Stimulated activated effector memory CD8-positive, alpha-beta T cell treated with anti-CD3 and anti-CD28 coated beads, Interleukin-12 subunit alpha, Interleukin-12 subunit beta, amount 100 ng/mL, for 72 hours (primary cell): Measurements from ENCODE around the gene RABGAP1L.
"Not testable (repeated sequence)": the region's sequence is repeated elsewhere in the genome, so short reads cannot be mapped to it uniquely, and the experiment has no call there.

Experiments
- ATAC-seq: fragments of 150-1000 bp; cut with Tn5 transposase; 2 replicates; pipeline ENCODE4 v1.10.0; 2021
- DNase-seq, 2 donors: peaks; one replicate each; pipeline ENCODE4 v3.0.0; 2021 to 2022; ENCODE audit warnings: low spot score in 2 of 2
- H3K27ac Mint-ChIP-seq: one replicate; pipeline ENCODE4 v1.8.0; 2022; ENCODE audit warnings: mild to moderate bottlenecking, mixed read lengths
- H3K36me3 Mint-ChIP-seq: one replicate; pipeline ENCODE4 v1.8.0; 2022; ENCODE audit warnings: mild to moderate bottlenecking, mixed read lengths
- H3K4me1 Mint-ChIP-seq: one replicate; pipeline ENCODE4 v1.8.0; 2022; ENCODE audit warnings: mixed read lengths
- H3K4me3 Mint-ChIP-seq: one replicate; pipeline ENCODE4 v1.8.0; 2022; ENCODE audit warnings: mild to moderate bottlenecking, mixed read lengths
- H3K9me3 Mint-ChIP-seq: one replicate; pipeline ENCODE4 v1.8.0; 2022; ENCODE audit warnings: mixed read lengths

The RABGAP1L gene

DNA sequence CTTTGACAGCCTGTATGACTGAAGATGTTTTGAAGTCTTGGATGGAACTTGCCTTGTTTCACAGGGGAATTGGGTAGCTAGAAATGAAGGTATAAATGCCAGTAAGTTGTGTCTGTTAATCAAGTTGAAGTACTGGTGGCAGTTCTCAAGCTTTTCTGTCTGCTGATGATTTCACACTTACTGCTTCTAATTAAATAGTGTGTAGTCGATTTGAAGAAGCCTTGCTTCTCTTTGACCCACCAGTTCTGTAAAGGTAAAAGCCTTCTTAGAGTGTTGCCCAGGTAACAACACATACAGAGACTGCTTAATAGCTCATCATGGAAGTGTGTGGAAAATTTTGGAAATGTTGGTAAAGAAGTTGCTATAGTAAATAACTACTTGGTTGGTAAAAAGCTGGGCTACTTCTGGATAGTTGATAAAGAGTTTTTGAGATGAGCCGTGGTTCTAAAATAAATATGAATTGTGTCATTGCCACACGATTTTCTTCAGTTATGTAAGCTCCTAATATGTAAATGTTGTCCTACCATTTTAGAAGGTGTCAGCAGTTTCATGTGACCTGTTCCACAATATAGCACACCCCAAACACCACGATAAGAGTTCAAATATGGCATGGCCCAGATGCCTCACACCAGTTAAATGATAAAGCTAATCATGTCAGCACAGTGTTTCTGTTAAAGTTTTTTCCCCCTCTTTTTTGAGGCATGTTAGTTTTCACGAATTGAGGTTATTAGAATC, 7.4 kb downstream of the RABGAP1L start:
- peak overlapping the region; percentile 18 for H3K4me3 Mint-ChIP-seq
- peak; percentile 32 for ATAC-seq
- no peaks in the 10 kb centered on the region for H3K9me3 Mint-ChIP-seq
- peaks cover 70% of the 10 kb centered on the region for H3K4me1 Mint-ChIP-seq
- H3K27ac Mint-ChIP-seq, result peak overlapping the region; percentile 74
- no peak for DNase-seq
- peaks cover 18% of the 10 kb centered on the region for H3K36me3 Mint-ChIP-seq

- H3K4me1 Mint-ChIP-seq, result peaks cover 70% of the 10 kb centered on the region
- H3K4me3 Mint-ChIP-seq, result peak overlapping the region; percentile 18
- H3K36me3 Mint-ChIP-seq, result peaks cover 18% of the 10 kb centered on the region
- peak overlapping the region; percentile 24 for H3K27ac Mint-ChIP-seq
- DNase-seq, result no peak
- no peaks in the 10 kb centered on the region for H3K9me3 Mint-ChIP-seq
- peak; percentile 65 for ATAC-seq
Measured at GRCh38 chr1:174167265-174167803, 8.0 kb downstream of the RABGAP1L start.

GRCh38 chr1:174169342-174169741, 10.0 kb downstream of the RABGAP1L start:
- Mint-ChIP-seq H3K36me3 (peaks cover 18% of the 10 kb centered on the region), H3K9me3 (no peaks in the 10 kb centered on the region), H3K4me3 (no peak overlapping the region), H3K4me1 (peaks cover 70% of the 10 kb centered on the region), H3K27ac (peak overlapping the region; percentile 45)
- DNase-seq (no peak), ATAC-seq (no peak)

GRCh38 chr1:174171073-174171472, 11.8 kb downstream of the RABGAP1L start:
- H3K36me3 Mint-ChIP-seq, result peaks cover 5% of the 10 kb centered on the region
- no peak overlapping the region for H3K4me3 Mint-ChIP-seq
- ATAC-seq (no peak), DNase-seq (no peak)
- H3K27ac Mint-ChIP-seq, result no peak overlapping the region
- H3K9me3 Mint-ChIP-seq, result no peaks in the 10 kb centered on the region
- peaks cover 59% of the 10 kb centered on the region for H3K4me1 Mint-ChIP-seq

GRCh38 chr1:174174461-174175329, 15.4 kb downstream of the RABGAP1L start:
- Mint-ChIP-seq H3K9me3 (no peaks in the 10 kb centered on the region), H3K27ac (no peak overlapping the region), H3K4me1 (peaks cover 53% of the 10 kb centered on the region), H3K4me3 (peak overlapping the region; percentile 16), H3K36me3 (peaks cover 12% of the 10 kb centered on the region)
- DNase-seq, result peak in 1 of 2 donors; percentile 70
- ATAC-seq, result peak; percentile 99

- ATAC-seq, H3K27ac Mint-ChIP-seq, H3K9me3 Mint-ChIP-seq, DNase-seq, H3K4me3 Mint-ChIP-seq, H3K36me3 Mint-ChIP-seq: not testable (repeated sequence)
- peaks cover 40% of the 10 kb centered on the region for H3K4me1 Mint-ChIP-seq
Measured at GRCh38 chr1:174178459-174178858, 19.1 kb downstream of the RABGAP1L start.

GRCh38 chr1:174189428-174190062, 30.2 kb downstream of the RABGAP1L start:
- H3K27ac Mint-ChIP-seq, result peak overlapping the region; percentile 44
- H3K36me3 Mint-ChIP-seq, result peaks cover 6% of the 10 kb centered on the region
- peaks cover 41% of the 10 kb centered on the region for H3K4me1 Mint-ChIP-seq
- ATAC-seq, result peak; percentile 44
- H3K9me3 Mint-ChIP-seq, result peaks cover 3% of the 10 kb centered on the region
- DNase-seq, result no peak
- no peak overlapping the region for H3K4me3 Mint-ChIP-seq

DNA sequence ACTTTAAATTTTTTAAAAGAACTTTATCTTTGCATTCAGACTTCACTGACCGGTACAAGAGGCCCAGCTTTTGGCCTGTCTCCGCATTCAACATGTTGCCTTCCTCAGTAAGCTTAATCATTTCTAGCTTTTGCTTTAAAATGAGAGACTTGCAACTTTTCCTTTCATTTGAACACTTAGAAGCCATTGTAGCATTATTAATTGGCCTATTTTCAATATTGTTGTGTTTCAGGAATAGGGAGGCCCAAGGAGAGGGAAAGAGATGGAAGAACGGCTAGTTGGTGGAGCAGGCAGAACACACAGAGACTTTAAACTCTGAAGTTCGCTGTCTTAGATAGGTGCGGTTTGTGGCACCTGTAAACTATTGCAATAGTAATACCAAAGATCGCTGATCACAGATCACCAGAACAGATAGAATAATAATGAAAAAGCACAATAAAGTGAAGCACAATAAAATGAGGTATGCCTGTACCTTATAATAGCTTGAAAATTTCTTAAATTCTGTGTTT, 31.4 kb downstream of the RABGAP1L start:
- H3K36me3 Mint-ChIP-seq, result peaks cover 6% of the 10 kb centered on the region
- DNase-seq (no peak), ATAC-seq (no peak)
- peaks cover 3% of the 10 kb centered on the region for H3K9me3 Mint-ChIP-seq
- peak overlapping the region; percentile 76 for H3K27ac Mint-ChIP-seq
- H3K4me1 Mint-ChIP-seq, result peaks cover 44% of the 10 kb centered on the region
- peak overlapping the region; percentile 26 for H3K4me3 Mint-ChIP-seq

GRCh38 chr1:174191349-174191862, 32.1 kb downstream of the RABGAP1L start:
- Mint-ChIP-seq H3K4me1 (peaks cover 51% of the 10 kb centered on the region), H3K36me3 (peaks cover 6% of the 10 kb centered on the region), H3K9me3 (peaks cover 3% of the 10 kb centered on the region), H3K4me3 (no peak overlapping the region), H3K27ac (peak overlapping the region; percentile 76)
- DNase-seq, result no peak
- peak; percentile 80 for ATAC-seq

GRCh38 chr1:174194461-174194860, 35.1 kb downstream of the RABGAP1L start:
- DNase-seq, result no peak
- no peaks in the 10 kb centered on the region for H3K9me3 Mint-ChIP-seq
- peaks cover 4% of the 10 kb centered on the region for H3K36me3 Mint-ChIP-seq
- no peak for ATAC-seq
- H3K27ac Mint-ChIP-seq, result no peak overlapping the region
- no peak overlapping the region for H3K4me3 Mint-ChIP-seq
- peaks cover 49% of the 10 kb centered on the region for H3K4me1 Mint-ChIP-seq

GRCh38 chr1:174197088-174197487, 37.8 kb downstream of the RABGAP1L start:
- Mint-ChIP-seq H3K27ac (no peak overlapping the region), H3K4me3 (no peak overlapping the region), H3K4me1 (peaks cover 30% of the 10 kb centered on the region), H3K36me3 (peaks cover 9% of the 10 kb centered on the region), H3K9me3 (no peaks in the 10 kb centered on the region)
- ATAC-seq, result no peak
- no peak for DNase-seq

- DNase-seq, result no peak
- H3K36me3 Mint-ChIP-seq, result peaks cover 9% of the 10 kb centered on the region
- no peaks in the 10 kb centered on the region for H3K9me3 Mint-ChIP-seq
- no peak overlapping the region for H3K27ac Mint-ChIP-seq
- peaks cover 26% of the 10 kb centered on the region for H3K4me1 Mint-ChIP-seq
- no peak overlapping the region for H3K4me3 Mint-ChIP-seq
- no peak for ATAC-seq
Measured at GRCh38 chr1:174197547-174197946, 38.2 kb downstream of the RABGAP1L start.

DNA sequence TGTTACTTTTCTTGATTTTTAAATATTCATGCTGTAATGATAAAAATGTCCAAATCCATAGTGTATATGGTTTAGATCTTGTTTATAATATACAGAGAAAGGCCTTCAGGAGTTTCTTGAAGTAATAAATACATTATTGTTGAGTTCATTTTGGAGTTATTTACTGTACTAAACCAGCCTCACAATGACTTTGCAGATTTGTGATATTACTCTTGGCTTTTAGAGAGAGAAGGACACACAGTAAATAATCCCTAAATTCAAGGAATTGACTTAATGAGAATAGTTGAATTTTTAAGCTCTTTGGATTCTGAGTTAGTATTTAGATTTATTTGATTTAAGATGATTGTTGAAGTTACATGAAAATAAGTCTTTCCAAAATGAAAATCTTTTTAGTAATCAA, 38.9 kb downstream of the RABGAP1L start:
- Mint-ChIP-seq H3K4me3 (no peak overlapping the region), H3K4me1 (peaks cover 31% of the 10 kb centered on the region), H3K36me3 (peaks cover 9% of the 10 kb centered on the region), H3K27ac (no peak overlapping the region), H3K9me3 (no peaks in the 10 kb centered on the region)
- DNase-seq, result no peak
- ATAC-seq, result no peak

DNA sequence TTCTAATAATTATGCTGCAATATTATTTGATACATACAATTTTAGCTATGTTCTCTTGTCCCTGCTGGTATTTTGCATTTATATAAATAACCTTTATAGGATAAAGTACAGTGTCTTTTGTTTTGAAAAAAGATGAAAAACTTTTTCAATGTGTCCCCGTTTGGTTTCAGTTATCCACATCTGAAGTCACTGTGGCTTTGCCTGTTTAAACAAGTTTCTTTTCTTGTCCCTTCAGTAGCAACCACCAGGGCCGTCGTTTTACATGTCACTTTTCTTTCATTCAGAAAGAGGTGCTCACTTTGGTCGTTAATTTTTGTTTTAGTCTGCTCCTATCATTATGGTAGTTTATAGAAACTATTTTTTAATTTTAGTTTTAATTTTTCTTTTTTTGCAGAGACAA, 41.4 kb downstream of the RABGAP1L start:
- ATAC-seq (no peak), DNase-seq (no peak)
- no peak overlapping the region for H3K4me3 Mint-ChIP-seq
- H3K27ac Mint-ChIP-seq, result no peak overlapping the region
- peaks cover 9% of the 10 kb centered on the region for H3K36me3 Mint-ChIP-seq
- H3K9me3 Mint-ChIP-seq, result no peaks in the 10 kb centered on the region
- H3K4me1 Mint-ChIP-seq, result peaks cover 45% of the 10 kb centered on the region
